NOMO-1 (cell line): ENCODE results near the gene KRTAP9-7.

ENCODE experiments used
- DNase-seq, 2 experiments: peaks; one replicate each; lab custom pipeline; 2025; ENCODE audit not compliant: unreplicated experiment in 2 of 2; lab: John Stamatoyannopoulos, UW

KRTAP9-7 gene

GRCh38 chr17:41318231-41318630, 42.7 kb downstream of the KRTAP9-7 start:
- no peak for DNase-seq

GRCh38 chr17:41322094-41322902, 46.8 kb downstream of the KRTAP9-7 start:
- peak; percentile 25 to 68 for DNase-seq

DNA sequence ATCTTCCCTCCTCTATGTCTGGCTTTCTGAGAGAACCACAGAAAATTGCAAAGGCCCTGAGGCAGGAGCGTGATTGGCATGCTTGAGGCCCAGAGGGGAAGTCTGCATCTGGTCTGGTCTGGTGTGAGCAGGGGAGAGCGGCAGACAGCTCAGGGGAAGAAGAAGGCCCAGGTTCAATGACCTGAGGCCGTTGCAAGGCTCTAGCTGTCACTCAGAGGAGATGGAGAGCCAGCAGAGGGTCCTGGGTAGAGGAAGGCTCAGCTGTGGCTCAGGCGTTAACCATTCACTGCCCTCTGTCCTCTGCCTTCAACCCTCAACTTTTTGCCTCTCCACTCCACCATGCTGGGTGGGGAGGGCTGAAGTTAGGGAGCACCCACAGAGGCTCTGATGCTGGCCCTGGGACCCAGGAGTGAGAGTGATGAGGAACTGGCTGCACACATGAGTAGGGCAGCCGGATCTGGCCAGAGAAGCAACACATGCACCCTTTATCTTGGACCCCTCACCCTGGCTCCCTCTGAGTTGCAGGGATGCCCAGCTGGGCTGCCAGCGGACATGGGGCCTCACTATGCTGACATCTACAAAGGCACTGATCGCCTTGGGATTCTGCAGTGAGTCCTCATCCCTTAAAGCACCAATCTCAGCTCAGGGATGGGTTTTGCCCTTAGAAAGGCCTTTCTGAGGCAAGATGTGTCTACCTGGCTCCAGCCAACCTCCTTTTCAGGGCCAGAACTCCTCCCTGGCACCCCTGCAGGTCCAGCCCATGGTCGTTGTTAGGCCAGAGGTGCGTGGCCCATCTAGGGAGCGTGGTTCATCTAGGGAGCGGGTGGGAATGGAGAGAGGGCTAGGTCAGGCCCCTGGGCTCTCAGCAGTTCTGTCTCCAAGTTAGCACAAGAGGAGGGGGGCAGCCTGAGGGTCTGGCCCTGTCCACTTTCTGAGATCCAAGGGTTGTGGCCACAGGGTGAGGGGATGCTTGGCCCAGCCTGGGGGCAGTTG, 47.7 kb downstream of the KRTAP9-7 start:
- DNase-seq, result no peak

GRCh38 chr17:41324180-41325075, 48.9 kb downstream of the KRTAP9-7 start:
- no peak for DNase-seq

- no peak for DNase-seq
Observed at GRCh38 chr17:41325126-41325525, 49.6 kb downstream of the KRTAP9-7 start.

DNA sequence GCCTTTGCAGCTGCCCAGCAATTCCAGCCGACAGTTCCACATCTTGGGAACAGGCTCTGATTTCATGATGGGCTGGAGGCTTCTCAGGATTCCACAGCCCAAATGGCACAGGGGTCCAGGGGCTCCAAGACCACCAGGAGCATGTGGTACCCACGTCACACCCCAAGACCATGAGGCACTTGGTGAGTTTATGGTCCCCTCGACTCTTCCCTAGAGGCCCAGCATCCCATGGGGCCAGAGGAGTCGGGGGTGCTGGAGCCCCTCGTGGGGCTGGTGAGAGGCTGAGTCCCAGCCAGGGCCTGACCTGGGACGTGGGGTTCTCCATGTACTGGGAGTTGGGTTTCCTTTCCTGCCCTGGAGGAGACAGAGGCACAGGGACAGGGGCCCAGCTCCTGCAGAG, 50.1 kb downstream of the KRTAP9-7 start:
- no peak for DNase-seq
